ENCODE results near the gene DTX3. TPM values are rescaled to one million over a fixed set of nuclear protein-coding genes. Genes with fewer than 3 reads are reported as not detected.
"Not testable (repeated sequence)": the region's sequence is repeated elsewhere in the genome, so short reads cannot be mapped to it uniquely, and the experiment has no call there.

Gene DTX3
- total RNA-seq, 1 experiment from 2014 or later: 21.9 TPM

DNA sequence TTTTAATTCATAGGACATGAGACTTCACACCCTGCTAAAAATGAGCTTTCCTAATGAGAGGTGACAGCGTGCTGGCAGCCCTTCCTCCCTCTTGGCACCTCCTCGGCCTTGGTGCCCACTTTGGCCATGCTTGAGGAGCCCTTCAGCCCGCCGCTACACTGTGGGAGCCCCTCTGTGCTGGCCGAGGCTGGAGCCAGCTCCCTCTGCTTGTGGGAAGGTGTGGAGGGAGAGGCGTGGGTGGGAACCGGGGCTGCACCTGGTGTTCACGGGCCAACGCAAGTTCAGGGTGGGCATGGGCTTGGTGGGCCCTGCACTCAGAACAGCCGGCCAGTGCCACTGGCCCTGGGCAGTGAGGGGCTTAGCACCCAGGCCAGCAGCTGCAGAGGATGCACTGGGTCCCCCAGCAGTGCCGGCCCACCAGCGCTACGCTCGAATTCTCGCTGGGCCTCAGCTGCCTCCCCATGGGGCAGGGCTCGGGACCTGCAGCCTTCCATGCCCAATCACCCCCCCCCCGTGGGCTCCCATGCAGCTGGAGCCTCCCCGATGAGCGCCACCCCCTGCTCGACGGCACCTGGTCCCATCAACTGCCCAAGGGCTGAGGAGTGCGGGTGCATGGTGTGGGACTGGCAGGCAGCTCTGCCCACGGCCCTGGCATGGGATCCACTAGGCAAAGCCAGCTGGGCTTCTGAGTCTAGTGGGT is 51.1 kb downstream of the DTX3 start:
- in situ Hi-C loops (cut with HindIII; ENCODE audit: low sequenced_read_pairs): no loop called here
- no peak for DNase-seq (ENCODE audit: low spot score)

DNA sequence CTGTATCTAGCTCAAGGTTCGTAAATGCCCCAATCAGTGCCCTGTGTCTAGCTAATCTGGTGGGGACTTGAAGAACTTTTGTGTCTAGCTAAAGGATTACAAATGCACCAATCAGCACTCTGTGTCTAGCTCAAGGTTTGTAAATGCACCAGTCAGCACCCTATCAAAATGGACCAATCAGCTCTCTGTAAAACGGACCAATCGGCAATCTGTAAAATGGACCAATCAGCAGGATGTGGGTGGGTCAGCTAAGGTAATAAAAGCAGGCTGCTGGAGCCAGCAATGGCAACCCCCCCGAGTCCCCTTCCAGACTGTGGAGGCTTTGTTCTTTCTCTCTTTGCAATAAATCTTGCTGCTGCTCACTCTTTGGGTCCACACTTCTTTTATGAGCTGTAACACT is 51.8 kb downstream of the DTX3 start:
- DNase-seq (ENCODE audit: low spot score); in situ Hi-C loops (cut with HindIII; ENCODE audit: low sequenced_read_pairs): not testable (repeated sequence)

DNA sequence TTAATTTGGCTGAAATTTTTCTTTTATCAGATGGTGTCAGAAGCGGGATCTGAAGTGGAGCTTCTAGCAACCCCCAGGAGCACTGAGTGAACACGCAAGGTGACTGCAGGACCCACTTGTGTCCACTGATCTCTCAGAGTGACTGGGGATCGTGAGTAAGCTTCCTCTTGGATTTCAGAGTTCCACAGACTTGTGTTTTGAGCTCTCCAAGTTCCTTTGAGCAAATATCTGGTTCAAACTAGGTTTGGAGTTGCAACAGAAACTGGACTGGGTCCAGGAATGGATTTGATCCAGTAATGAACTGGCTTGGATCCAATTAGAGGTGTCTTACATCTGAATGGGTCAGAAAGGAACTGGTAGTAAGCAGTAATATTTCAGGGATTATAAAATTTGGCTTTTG is 53.1 kb downstream of the DTX3 start:
- DNase-seq (ENCODE audit: low spot score): peak; percentile 8
- in situ Hi-C loops (cut with HindIII; ENCODE audit: low sequenced_read_pairs): no loop called here

DNA sequence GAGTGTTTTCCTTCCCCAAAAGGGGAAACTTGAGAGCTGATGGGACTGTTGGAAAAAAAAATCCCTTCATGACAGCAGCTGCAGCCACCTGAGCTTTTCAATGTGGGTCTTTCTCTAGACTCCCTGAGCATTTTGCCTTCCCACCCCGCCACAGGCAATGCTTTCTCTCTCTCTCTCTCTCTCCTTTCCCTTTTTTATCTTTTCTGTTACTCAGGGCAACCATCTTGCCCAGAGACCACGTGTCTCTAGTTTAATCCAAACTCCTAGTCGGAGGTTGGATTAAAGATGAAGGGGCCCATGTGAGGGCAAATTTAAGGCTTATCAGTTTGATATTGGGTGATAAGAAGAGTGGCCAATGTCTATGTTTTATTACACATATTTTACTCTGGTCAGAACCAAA is 54.3 kb downstream of the DTX3 start:
- in situ Hi-C loops (cut with HindIII; ENCODE audit: low sequenced_read_pairs): no loop called here
- DNase-seq (ENCODE audit: low spot score): no peak

Other genes starting within 250 kb of the DTX3 start
- 6.3 and 8.9 TPM in 2 replicates for gene R3HDM2, start 173.8 kb upstream of the DTX3 start, total RNA-seq (2014; rRNA removed; shearing (Covaris generic))
- gene INHBC, start 170.0 kb upstream of the DTX3 start, total RNA-seq (2014; rRNA removed; shearing (Covaris generic)): not detected in 2 replicates
- gene INHBE, start 149.5 kb upstream of the DTX3 start, total RNA-seq (2014; rRNA removed; shearing (Covaris generic)): 0.43 and 0.78 TPM in 2 replicates
- 4.7 and 6.4 TPM in 2 replicates for gene GLI1, start 145.0 kb upstream of the DTX3 start, total RNA-seq (2014; rRNA removed; shearing (Covaris generic))
- 0.18 TPM in 1 of 2 replicates, not detected in the other for gene ARHGAP9, start 125.0 kb upstream of the DTX3 start, total RNA-seq (2014; rRNA removed; shearing (Covaris generic))
- 220 and 246 TPM in 2 replicates for gene MARS1, start 116.8 kb upstream of the DTX3 start, total RNA-seq (2014; rRNA removed; shearing (Covaris generic))
- 23.7 and 24.6 TPM in 2 replicates for gene DDIT3, start 84.3 kb upstream of the DTX3 start, total RNA-seq (2014; rRNA removed; shearing (Covaris generic))
- 1.4 and 2.1 TPM in 2 replicates for gene MBD6, start 82.0 kb upstream of the DTX3 start, total RNA-seq (2014; rRNA removed; shearing (Covaris generic))
- gene DCTN2, start 57.6 kb upstream of the DTX3 start, total RNA-seq (2014; rRNA removed; shearing (Covaris generic)): 158 and 162 TPM in 2 replicates
- not detected in 2 replicates for gene KIF5A, start 54.8 kb upstream of the DTX3 start, total RNA-seq (2014; rRNA removed; shearing (Covaris generic))
- 19.4 and 25.2 TPM in 2 replicates for gene PIP4K2C, start 13.6 kb upstream of the DTX3 start, total RNA-seq (2014; rRNA removed; shearing (Covaris generic))
- gene ARHGEF25, start 6.6 kb downstream of the DTX3 start, total RNA-seq (2014; rRNA removed; shearing (Covaris generic)): 4.6 and 5.7 TPM in 2 replicates
- 12.4 and 19.8 TPM in 2 replicates for gene B4GALNT1, start 28.4 kb downstream of the DTX3 start, total RNA-seq (2014; rRNA removed; shearing (Covaris generic))
- gene OS9, start 89.3 kb downstream of the DTX3 start, total RNA-seq (2014; rRNA removed; shearing (Covaris generic)): 106 and 134 TPM in 2 replicates
- 11.0 and 11.3 TPM in 2 replicates for gene AGAP2, start 133.9 kb downstream of the DTX3 start, total RNA-seq (2014; rRNA removed; shearing (Covaris generic))
- gene TSPAN31, start 140.2 kb downstream of the DTX3 start, total RNA-seq (2014; rRNA removed; shearing (Covaris generic)): 30.5 and 46.9 TPM in 2 replicates
- gene CDK4, start 147.5 kb downstream of the DTX3 start, total RNA-seq (2014; rRNA removed; shearing (Covaris generic)): 721 and 790 TPM in 2 replicates
- 7.2 and 14.2 TPM in 2 replicates for gene MARCHF9, start 150.3 kb downstream of the DTX3 start, total RNA-seq (2014; rRNA removed; shearing (Covaris generic))
- gene CYP27B1, start 162.3 kb downstream of the DTX3 start, total RNA-seq (2014; rRNA removed; shearing (Covaris generic)): 0.18 and 3.9 TPM in 2 replicates
- gene METTL1, start 167.3 kb downstream of the DTX3 start, total RNA-seq (2014; rRNA removed; shearing (Covaris generic)): 15.6 and 30.1 TPM in 2 replicates
- gene EEF1AKMT3, start 167.8 kb downstream of the DTX3 start, total RNA-seq (2014; rRNA removed; shearing (Covaris generic)): 5.1 and 7.0 TPM in 2 replicates
- gene TSFM, start 178.0 kb downstream of the DTX3 start, total RNA-seq (2014; rRNA removed; shearing (Covaris generic)): 73.7 and 75.2 TPM in 2 replicates
- gene AVIL, start 213.9 kb downstream of the DTX3 start, total RNA-seq (2014; rRNA removed; shearing (Covaris generic)): 0.12 and 0.71 TPM in 2 replicates
- gene CTDSP2, start 241.9 kb downstream of the DTX3 start, total RNA-seq (2014; rRNA removed; shearing (Covaris generic)): 64.1 and 78.6 TPM in 2 replicates

Data from G401 (cell line).